SKM-1 (cell line): ENCODE results near the gene PSMB5.

Experiments used
- DNase-seq: peaks from one replicate; lab custom pipeline; 2025; ENCODE audit not compliant: unreplicated experiment; lab: John Stamatoyannopoulos, UW

Gene PSMB5

DNA sequence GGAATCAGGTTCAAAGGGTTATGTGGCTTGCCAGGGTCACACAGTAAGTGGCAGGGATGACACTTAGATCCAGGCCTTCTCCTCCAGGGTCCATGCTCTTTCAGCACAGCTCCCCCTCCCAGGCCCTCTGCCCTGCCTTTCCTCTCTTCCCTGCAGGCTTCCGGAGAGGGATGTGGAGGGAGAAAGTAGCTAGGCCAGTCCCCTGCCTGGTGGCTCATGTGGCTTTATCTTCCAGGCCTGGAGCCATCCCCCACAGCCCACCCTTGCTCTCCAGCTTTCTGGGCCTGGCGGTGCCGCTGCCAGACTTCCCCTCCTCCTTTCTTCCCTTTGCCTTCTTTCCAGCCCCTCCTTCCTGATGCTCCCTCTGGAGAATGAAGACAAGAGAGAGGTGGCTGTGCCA lies 9.1 kb upstream of the PSMB5 start:
- no peak for DNase-seq

DNA sequence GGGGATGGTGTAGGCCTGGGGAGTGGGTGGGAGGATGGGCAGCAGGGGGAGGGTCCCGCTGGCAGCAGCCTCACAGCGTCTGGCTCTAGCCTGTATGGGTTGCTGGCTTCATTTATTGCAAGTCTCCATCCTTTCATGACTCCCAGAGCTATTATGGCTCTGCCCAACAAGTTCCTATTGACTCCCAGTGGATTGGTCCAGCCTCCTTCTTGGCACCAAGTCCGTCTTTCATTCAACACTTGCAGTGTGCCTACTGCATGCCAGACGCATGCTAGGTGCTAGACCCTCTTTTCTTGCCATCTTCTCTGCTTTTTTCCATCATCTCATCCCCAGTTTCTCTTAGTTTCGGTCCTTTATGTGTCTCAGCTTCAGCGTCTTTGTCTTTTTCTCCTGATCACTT lies 8.4 kb upstream of the PSMB5 start:
- DNase-seq, result no peak

GRCh38 chr14:23042162-23042965 lies 7.7 kb upstream of the PSMB5 start, which contains the start of gene PSMB11:
Gene PSMB11 (plus strand): TSS chr14:23042212. CDS start chr14:23042226, 14 bp downstream.
- no peak for DNase-seq

- DNase-seq, result no peak
Measured at GRCh38 chr14:23041729-23042128, 7.0 kb upstream of the PSMB5 start.

- DNase-seq, result no peak
Measured at GRCh38 chr14:23040100-23040499, 5.4 kb upstream of the PSMB5 start.

DNA sequence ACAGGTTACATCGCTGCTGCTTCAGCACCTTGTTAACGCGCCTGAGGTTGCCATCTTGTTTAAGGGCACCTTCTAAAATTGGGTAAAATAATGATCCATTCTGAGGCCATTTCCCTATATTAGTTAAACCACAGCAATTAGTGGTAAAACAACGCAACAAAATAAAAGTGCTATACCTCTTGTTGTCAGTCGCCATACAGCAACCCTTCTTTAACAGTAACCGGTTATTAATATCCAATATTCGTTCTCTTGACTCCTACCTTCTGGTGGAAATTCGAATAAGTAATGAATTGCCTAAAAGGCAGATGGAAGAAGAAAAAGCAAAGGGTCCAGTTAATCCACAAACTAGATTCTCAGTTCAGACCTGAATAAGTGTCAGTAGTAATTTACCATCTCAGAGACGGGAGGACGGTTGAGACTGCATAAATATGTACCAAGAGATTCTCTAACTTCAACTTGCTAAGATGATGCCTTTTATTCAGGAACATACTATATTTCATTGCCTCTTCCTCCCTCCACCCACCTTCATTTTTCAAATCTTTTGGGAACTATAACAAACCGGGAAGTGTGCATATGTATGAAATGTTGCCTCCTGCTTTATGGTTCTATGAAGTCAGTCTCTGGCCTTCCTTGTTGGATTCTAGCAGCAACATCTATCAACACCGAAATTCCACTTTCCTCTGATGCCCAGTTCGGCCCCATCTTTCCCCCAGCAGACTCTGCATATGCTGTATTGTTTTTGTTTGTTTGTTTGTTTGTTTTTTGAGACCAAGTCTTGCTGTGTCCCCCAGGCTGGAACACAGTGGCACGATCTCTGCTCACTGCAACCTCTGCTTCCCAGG lies 824 bp upstream of the PSMB5 start:
- DNase-seq, result no peak

GRCh38 chr14:23033801-23034497 lies 751 bp downstream of the PSMB5 start:
- DNase-seq, result no peak

DNA sequence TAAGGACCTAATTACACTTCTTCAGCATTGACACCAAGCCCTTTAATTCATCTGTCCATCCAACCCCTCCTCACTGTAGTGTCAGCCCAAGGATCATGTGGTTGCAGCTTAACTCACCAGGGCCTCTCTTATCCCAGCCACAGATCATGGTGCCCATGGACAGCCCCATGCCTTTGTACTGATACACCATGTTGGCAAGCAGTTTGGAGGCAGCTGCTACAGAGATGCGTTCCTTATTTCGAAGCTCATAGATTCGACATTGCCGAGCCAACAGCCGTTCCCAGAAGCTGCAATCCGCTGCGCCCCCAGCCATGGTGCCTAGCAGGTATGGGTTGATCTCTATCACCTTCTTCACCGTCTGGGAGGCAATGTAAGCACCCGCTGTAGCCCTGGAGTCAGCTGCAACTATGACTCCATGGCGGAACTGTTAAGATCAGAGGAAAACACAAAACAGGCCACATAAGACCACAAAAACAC lies 1.4 kb downstream of the PSMB5 start:
- no peak for DNase-seq

DNA sequence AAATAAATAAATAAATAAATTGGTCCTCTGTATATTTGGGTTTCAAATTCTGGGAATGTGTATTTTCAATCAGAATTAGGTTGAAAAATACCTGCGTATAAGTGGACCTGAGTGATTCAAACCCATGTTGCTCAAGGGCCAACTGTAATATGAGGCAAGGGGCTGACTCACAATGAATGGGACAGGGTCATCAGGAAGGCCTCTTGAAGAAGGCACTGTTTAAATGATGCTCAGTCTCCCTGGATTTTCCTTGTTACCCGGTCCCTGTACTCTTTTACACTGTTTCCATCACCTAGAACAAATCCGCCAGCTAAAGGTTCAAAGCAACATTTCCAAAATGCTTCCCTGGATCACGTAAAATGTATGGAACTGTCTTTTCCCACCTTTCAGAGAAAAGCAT lies 3.8 kb downstream of the PSMB5 start:
- DNase-seq, result no peak

- DNase-seq, result no peak
Measured at GRCh38 chr14:23028799-23029198, 5.9 kb downstream of the PSMB5 start.

DNA sequence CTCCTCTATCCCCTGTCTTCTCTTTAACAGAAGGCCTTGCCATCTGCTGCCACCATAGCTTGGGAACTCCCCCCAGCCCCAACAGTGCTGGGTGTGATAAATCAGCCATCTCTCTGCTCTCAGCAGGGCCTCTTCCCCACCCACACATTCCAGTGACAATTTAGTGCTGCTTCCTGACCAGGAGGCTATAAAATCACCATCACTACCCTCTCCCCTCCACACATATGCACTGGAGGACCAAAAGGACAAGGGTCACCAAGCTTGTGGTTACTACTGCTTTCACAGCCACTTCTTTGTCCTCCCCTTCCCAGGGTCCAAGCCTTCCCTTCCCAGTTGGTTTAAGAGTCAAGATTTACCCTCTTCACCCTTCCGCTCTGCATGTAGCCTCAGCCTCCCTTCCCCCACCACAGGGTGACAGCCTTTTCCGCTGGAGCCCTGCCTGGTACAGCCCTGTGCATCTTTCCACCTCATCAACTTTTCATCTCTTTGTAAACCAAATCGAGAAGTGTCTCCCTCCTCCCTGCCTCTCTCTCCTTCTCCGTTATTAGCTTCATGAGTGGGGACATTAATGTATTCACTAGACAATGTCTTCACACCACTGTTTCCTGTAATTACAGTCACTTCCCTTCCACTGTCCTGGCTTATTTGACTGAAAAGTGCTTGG lies 9.4 kb downstream of the PSMB5 start:
- no peak for DNase-seq

- DNase-seq, result no peak
Measured at GRCh38 chr14:23024612-23025075, 10.1 kb downstream of the PSMB5 start.

DNA sequence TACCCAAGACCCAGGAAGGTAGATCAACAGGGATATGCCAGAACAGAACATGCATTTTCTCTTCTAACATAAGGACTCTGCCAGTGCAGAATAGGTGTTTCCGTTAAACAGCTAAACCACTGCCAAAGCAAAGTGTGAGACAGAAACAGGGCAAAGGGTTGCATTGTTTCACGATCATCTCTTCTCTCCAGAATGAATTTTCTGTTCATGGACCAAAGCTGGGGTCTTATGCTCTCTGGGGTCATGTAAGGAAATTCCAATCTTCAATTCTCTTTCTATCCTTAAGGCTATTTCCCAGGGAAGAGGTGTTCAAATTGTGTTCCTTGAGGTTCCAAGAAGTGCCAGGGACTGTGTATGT lies 10.9 kb downstream of the PSMB5 start:
- DNase-seq, result no peak

- no peak for DNase-seq
Measured at GRCh38 chr14:23023022-23023794, 11.5 kb downstream of the PSMB5 start.

DNA sequence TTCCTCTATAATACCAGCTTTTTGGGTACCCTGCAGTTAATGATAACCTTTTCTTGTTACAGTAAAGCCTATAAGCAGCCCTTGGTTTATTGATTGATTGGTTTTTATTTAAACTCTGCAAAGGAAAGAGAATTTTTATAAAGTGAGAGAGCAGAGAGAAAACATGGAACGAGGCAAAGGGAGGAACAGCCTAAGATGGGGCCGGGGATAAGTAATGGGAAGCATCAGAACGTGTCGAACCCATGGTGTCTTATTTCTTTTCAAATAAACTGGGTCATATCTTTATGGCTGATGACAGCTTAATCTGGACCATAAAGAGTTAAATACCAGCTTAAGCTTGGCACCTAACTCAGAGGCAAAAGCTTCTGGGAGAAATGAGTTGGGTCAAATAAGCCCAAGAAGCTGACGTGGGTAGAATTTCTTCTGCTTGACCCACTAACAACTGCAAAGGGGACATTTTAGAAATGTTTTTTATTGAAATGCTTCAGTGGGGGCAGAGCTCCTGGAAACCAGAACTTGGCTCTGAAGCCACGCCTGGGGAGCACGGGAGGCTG lies 12.7 kb downstream of the PSMB5 start:
- DNase-seq, result no peak

DNA sequence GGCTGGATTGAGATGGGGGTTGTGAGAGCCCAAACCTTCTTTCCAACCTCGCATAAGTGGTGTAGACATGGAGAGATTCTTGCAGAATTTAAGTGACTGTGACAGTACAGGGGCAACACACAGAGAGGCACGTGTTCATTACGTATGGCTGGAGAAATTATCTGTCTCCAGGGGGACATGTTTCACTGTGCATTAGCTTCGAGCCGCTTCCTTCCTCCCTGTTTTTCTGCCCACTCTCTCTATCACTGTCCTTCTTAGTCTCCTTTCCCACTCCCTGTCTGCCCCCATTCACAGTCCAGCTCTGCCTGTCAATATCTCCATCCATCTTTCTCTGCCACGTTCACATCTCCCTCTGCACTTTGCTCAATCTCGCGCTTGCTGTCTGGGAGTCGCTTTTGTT lies 13.3 kb downstream of the PSMB5 start:
- no peak for DNase-seq

- no peak for DNase-seq
Measured at GRCh38 chr14:23020143-23021128, 14.3 kb downstream of the PSMB5 start.

DNA sequence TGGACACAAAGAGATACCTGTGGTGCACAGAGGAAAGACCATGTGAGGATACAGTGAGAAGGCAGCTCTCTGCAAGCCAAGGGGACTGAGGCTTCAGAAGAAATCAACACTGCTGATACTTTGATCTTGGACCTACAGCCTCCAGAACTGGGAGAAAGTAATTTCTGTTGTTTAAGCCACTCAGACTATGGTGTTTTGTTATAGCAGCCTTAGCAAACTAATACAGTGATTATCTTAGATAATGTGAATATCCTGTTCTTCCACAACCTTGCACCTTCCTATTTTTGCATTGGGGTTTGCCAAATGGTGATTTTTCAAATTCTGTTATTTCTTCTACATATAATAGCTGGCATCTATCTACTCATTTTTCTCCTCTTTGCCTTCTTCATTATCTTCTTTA lies 16.6 kb downstream of the PSMB5 start:
- no peak for DNase-seq

GRCh38 chr14:23017091-23017490 lies 17.6 kb downstream of the PSMB5 start:
- DNase-seq, result no peak
